Heart left ventricle (tissue), 13 donors: ENCODE data around the gene MKRN2OS.

ENCODE experiments used
- CTCF ChIP-seq, 12 donors: fragments of 200-600 bp; sonication (generic) in 4 of 12; IDR thresholded peaks; one replicate each; pipeline versions ENCODE4 v1.5.0 to v1.8.0; 2018 to 2022; ENCODE audit warnings: antibody characterized with exemption in 12 of 12, mild to moderate bottlenecking in 5 of 12
- POLR2A ChIP-seq, 2 donors: fragments of 450-650 bp; IDR thresholded peaks; one replicate each; pipeline ENCODE4 v1.6.1; 2017; ENCODE audit warnings: antibody characterized with exemption in 2 of 2, mild to moderate bottlenecking in 2 of 2, moderate library complexity in 2 of 2
- donor health status: ischemic (EF 13 %, LVEDD 7.1; RV severe dilation, severe dysfunction).
- donor health status: DM: no; HTN: yes; CAD: no.
- donor health status: DM: no; HTN: no; CAD: no.
- donor health status: ischemic (EF 25% LVEDD 6.9; RV normal size, moderate dysfunction).
- donor health status: ischemic (EF 25% LVEDD 5.7; RV mildly dilated, moderate dysfunction).
- donor health status: ischemic (EF 35%, LVEDD 5.7; RV mildly dilated, moderate dysfunction).
- donor health status: nonischemic (EF 11% LVEDD 7.7; RV severe dilation, severe dysfunction).
- donor health status: DM: yes; HTN: yes; CAD: no.
- donor health status: PGD.
- donor health status: ischemic (EF 29% LVEDD 5.4; RV normal size, mild dysfunction).
- donor health status: nonischemic (EF 23%, LVEDD 6.1; RV moderate dilation, normal function).

DNA sequence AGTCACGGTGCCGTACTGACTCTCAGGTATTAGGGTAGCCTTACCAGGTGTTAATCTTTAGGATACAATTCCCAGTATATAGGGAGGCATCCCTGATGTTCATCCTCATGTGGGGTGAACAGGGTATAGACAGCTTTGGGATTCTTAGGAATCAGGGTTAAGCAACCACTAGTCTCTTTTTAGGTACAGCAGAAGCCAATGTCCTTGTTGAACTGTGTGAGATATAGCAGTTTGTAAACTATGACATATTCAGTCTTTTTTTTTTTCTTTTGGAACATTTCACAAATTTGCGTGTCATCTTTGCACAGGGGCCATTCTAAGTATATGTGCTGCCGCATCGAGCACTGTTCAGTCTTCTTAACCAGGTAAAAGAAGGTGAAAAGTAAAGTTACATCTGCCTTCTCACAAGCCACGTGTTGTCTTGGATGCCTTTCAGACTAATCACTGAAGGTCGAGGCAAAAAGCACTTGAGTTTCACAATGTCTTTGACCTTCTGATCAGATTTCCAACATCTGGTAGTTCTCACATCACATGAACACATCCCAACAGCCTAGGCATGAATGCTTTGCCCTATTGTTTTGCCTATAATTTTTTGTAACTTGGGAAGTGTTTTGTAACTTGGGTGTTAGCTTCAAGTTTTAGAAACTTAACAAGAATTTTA, 43.8 kb downstream of the MKRN2OS start:
- no peak for TF ChIP-seq CTCF (IDR thresholded peaks at IDR 0.05)
- no peak for TF ChIP-seq POLR2A (IDR thresholded peaks at IDR 0.05)
